Measurements from ENCODE around the gene NAPG. TPM values are rescaled to one million over a fixed set of nuclear protein-coding genes. Genes with fewer than 3 reads are reported as not detected.
A peak's percentile ranks its signal among the peaks of the same experiment; 100 is the strongest.

The NAPG gene
- total RNA-seq, 3 donors from 2014 or later (not counting 1 experiment from before 2014, with no cell fraction given): 34.3 to 62.5 (median 48.7) TPM

DNA sequence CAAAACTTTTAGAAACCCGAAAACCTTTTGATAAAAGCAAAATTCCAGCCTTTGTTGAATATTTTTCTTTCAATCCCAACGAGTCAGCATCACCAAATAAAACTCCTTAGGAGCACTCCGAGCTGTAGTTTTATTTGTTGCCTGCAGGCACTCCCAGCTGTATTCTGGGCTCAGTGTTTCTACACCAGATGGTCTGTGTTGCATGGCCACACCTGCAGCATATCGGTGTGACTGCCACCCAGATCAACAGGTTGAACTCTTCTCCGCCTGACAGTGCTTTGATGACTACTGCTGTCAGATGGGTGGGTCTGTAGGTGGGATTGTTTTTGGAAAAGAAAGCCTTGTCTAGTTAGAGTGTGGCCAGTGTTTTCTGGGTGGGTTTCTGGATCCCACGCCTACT, 38.7 kb upstream of the NAPG start:
- intact Hi-C loops (cut with micrococcal nuclease): no loop called here
- Mint-ChIP-seq H3K9me3 (no peaks in the 10 kb centered on the region), H3K36me3 (no peaks in the 10 kb centered on the region), H3K27ac (no peak overlapping the region), H3K4me3 (no peak overlapping the region), H3K27me3 (ENCODE audit: low read depth in 2 of 2) (peaks cover 0 to 6% of the 10 kb centered on the region in 2 donors), H3K4me1 (peaks cover 9 to 18% of the 10 kb centered on the region in 2 donors)
- WGBS (ENCODE audit: insufficient coverage): 71% methylated on average over 6 of the region's 6 CpGs
- no peak overlapping the region for H3K27ac ChIP-seq (ENCODE audit: low read length)
- H3K4me1 ChIP-seq (ENCODE audit: control insufficient read depth, insufficient read depth, low read length): peaks cover 19% of the 10 kb centered on the region
- no peaks in the 10 kb centered on the region for H3K27me3 ChIP-seq (ENCODE audit: control insufficient read depth, insufficient read depth, low read length)
- no peaks in the 10 kb centered on the region for H3K9me3 ChIP-seq (ENCODE audit: control insufficient read depth, insufficient read depth, low read length)
- no peak for TF ChIP-seq CTCF (IDR thresholded peaks at IDR 0.05)
- DNase-seq (no peak), ATAC-seq (no peak)
- H3K36me3 ChIP-seq (ENCODE audit: control insufficient read depth, insufficient read depth, low read length): no peaks in the 10 kb centered on the region
- H3K4me3 ChIP-seq (ENCODE audit: low read length): no peak overlapping the region

- no peak overlapping the region for H3K4me3 ChIP-seq (ENCODE audit: low read length)
- no peaks in the 10 kb centered on the region for H3K36me3 Mint-ChIP-seq
- DNase-seq (no peak), ATAC-seq (no peak)
- intact Hi-C loops (cut with micrococcal nuclease): no loop called here
- no peak for TF ChIP-seq CTCF (IDR thresholded peaks at IDR 0.05)
- peaks cover 12% of the 10 kb centered on the region for H3K4me1 ChIP-seq (ENCODE audit: control insufficient read depth, insufficient read depth, low read length)
- H3K9me3 Mint-ChIP-seq: no peaks in the 10 kb centered on the region
- peaks cover 9 to 17% of the 10 kb centered on the region in 2 donors for H3K4me1 Mint-ChIP-seq
- no peak overlapping the region for H3K27ac ChIP-seq (ENCODE audit: low read length)
- H3K36me3 ChIP-seq (ENCODE audit: control insufficient read depth, insufficient read depth, low read length): no peaks in the 10 kb centered on the region
- no peak overlapping the region for H3K4me3 Mint-ChIP-seq
- 78% methylated on average over 2 of the region's 4 CpGs for WGBS (ENCODE audit: insufficient coverage)
- H3K27me3 ChIP-seq (ENCODE audit: control insufficient read depth, insufficient read depth, low read length): no peaks in the 10 kb centered on the region
- H3K9me3 ChIP-seq (ENCODE audit: control insufficient read depth, insufficient read depth, low read length): no peaks in the 10 kb centered on the region
- H3K27ac Mint-ChIP-seq: no peak overlapping the region
- peaks cover 0 to 6% of the 10 kb centered on the region in 2 donors for H3K27me3 Mint-ChIP-seq (ENCODE audit: low read depth in 2 of 2)
Measured at GRCh38 chr18:10488017-10488416, 37.8 kb upstream of the NAPG start.

- no peak overlapping the region for H3K4me3 ChIP-seq (ENCODE audit: low read length)
- no peaks in the 10 kb centered on the region for H3K27me3 ChIP-seq (ENCODE audit: control insufficient read depth, insufficient read depth, low read length)
- H3K9me3 Mint-ChIP-seq: no peaks in the 10 kb centered on the region
- no peaks in the 10 kb centered on the region for H3K4me1 ChIP-seq (ENCODE audit: control insufficient read depth, insufficient read depth, low read length)
- H3K4me1 Mint-ChIP-seq: peaks cover 9 to 11% of the 10 kb centered on the region in 2 donors
- peak overlapping the region in 1 of 2 donors; percentile 27 for H3K27ac Mint-ChIP-seq
- WGBS (ENCODE audit: insufficient coverage): 40% methylated on average over 14 of the region's 14 CpGs
- H3K4me3 Mint-ChIP-seq: no peak overlapping the region
- peak in 1 of 2 donors; percentile 81 for DNase-seq
- H3K27ac ChIP-seq (ENCODE audit: low read length): no peak overlapping the region
- ATAC-seq: peak; percentile 80 to 96 (median 82)
- no peaks in the 10 kb centered on the region for H3K9me3 ChIP-seq (ENCODE audit: control insufficient read depth, insufficient read depth, low read length)
- no peak for TF ChIP-seq CTCF (IDR thresholded peaks at IDR 0.05)
- intact Hi-C loops (cut with micrococcal nuclease): no loop called here
- no peaks in the 10 kb centered on the region for H3K36me3 Mint-ChIP-seq
- peaks cover 6 to 14% of the 10 kb centered on the region in 2 donors for H3K27me3 Mint-ChIP-seq (ENCODE audit: low read depth in 2 of 2)
- H3K36me3 ChIP-seq (ENCODE audit: control insufficient read depth, insufficient read depth, low read length): no peaks in the 10 kb centered on the region
Measured at GRCh38 chr18:10490401-10491165, 35.2 kb upstream of the NAPG start.
